GM12878 (cell line): ENCODE measurements around the gene CNRIP1.

Experiments used
- ATF2 ChIP-seq: IDR thresholded peaks from 2 replicates; pipeline ENCODE4 v1.6.1; 2012; ENCODE audit warnings: low read length, inconsistent platforms
- CBX5 ChIP-seq: sonication (generic); IDR thresholded peaks from 2 replicates; pipeline ENCODE4 v1.6.1; 2016; ENCODE audit warnings: low read depth, moderate library complexity, mild to moderate bottlenecking, inconsistent platforms
- CTCF ChIP-seq, 3 experiments: IDR thresholded peaks in 2 of 3; conservative IDR thresholded peaks in 1 of 3; 2 replicates each; pipeline ENCODE4 v1.5.1; 2011; ENCODE audit warnings: low read depth in 3 of 3, low read length in 3 of 3, mild to moderate bottlenecking in 3 of 3, control low read depth in 2 of 3, moderate library complexity in 2 of 3, inconsistent platforms in 1 of 3, mixed read lengths in 1 of 3; ENCODE audit not compliant: control insufficient read depth in 2 of 3, insufficient read depth in 1 of 3; ENCODE audit errors: extremely low read depth in 1 of 3
- IKZF2 ChIP-seq, 2 experiments: fragments of 450-650 bp; IDR thresholded peaks; 2 replicates each; pipeline ENCODE4 v1.6.1; 2017; ENCODE audit warnings: mild to moderate bottlenecking in 2 of 2, moderate library complexity in 2 of 2
- RFX5 ChIP-seq: IDR thresholded peaks from 2 replicates; pipeline ENCODE4 v1.6.1; 2011; ENCODE audit warnings: low read depth, low read length, improper control_type of control experiment
- SUPT20H ChIP-seq: IDR thresholded peaks from 2 replicates; pipeline ENCODE4 v1.6.1; 2011; ENCODE audit warnings: low read depth, mild to moderate bottlenecking, low read length, moderate library complexity, borderline replicate concordance; ENCODE audit not compliant: control insufficient read depth

- no peak for TF ChIP-seq IKZF2 (IDR thresholded peaks at IDR 0.05)
- TF ChIP-seq ATF2: no peak
- no peak for TF ChIP-seq CTCF (IDR thresholded peaks at IDR 0.05 in 2 of 3, conservative IDR thresholded peaks at IDR 0.05 in 1 of 3; ENCODE audit: control insufficient read depth in 2 of 3, extremely low read depth in 1 of 3, insufficient read depth in 1 of 3, low read depth in 3 of 3, low read length in 3 of 3)
- TF ChIP-seq CBX5: no peak
- TF ChIP-seq SUPT20H: no peak
- no peak for TF ChIP-seq RFX5
These were observed 431 bp upstream of the CNRIP1 start for GRCh38 chr2:68320118-68320641.
